Bronchial epithelial cell (primary cell): Measurements from ENCODE around the gene SHISA9. TPM values are rescaled to one million over a fixed set of nuclear protein-coding genes. Genes with fewer than 3 reads are reported as not detected.

Experiments used
- DNase-seq: peaks from one replicate; pipeline ENCODE4 v3.0.0-alpha.2; 2010; ENCODE audit warnings: low read depth
- FAIRE-seq: peaks from 2 replicates; lab custom pipeline; 2011; peaks lifted over from hg19 to GRCh38; lab: Jason Lieb, UNC
- H3K27me3 ChIP-seq: 2 replicates; pipeline ENCODE4 v1.5.1; 2011; ENCODE audit warnings: low read length; ENCODE audit not compliant: control insufficient read depth, insufficient read depth
- H3K36me3 ChIP-seq: 2 replicates; pipeline ENCODE4 v1.5.1; 2011; ENCODE audit warnings: low read length; ENCODE audit not compliant: control insufficient read depth, insufficient read depth
- H3K4me3 ChIP-seq: 2 replicates; pipeline ENCODE4 v1.5.1; 2011; ENCODE audit warnings: mild to moderate bottlenecking, low read depth, low read length, control low read depth
- total RNA-seq: library from RNA; depleted of rRNA; stranded (reverse); fragments of >200 nt; gene quantifications from 2 replicates; pipeline ENCODE4 v1.2.1, GENCODE V29; 2014
- TF ChIP-seq, protein P1 (sequence below): IDR thresholded peaks from 2 replicates; pipeline ENCODE4 v1.5.1; 2011; ENCODE audit warnings: mild to moderate bottlenecking, moderate library complexity, low read length, control low read depth, inconsistent platforms; ENCODE audit not compliant: insufficient read depth, severe bottlenecking

SHISA9 gene
- total RNA-seq, 1 donor from 2014 or later = under 0.01 TPM

GRCh38 chr16:13154799-13155198 lies 253.4 kb downstream of the SHISA9 start:
- no peaks in the 10 kb centered on the region for H3K27me3 ChIP-seq
- no peak for FAIRE-seq
- H3K36me3 ChIP-seq = no peaks in the 10 kb centered on the region
- no peak overlapping the region for H3K4me3 ChIP-seq
- DNase-seq = no peak
- TF ChIP-seq, protein P1, sequence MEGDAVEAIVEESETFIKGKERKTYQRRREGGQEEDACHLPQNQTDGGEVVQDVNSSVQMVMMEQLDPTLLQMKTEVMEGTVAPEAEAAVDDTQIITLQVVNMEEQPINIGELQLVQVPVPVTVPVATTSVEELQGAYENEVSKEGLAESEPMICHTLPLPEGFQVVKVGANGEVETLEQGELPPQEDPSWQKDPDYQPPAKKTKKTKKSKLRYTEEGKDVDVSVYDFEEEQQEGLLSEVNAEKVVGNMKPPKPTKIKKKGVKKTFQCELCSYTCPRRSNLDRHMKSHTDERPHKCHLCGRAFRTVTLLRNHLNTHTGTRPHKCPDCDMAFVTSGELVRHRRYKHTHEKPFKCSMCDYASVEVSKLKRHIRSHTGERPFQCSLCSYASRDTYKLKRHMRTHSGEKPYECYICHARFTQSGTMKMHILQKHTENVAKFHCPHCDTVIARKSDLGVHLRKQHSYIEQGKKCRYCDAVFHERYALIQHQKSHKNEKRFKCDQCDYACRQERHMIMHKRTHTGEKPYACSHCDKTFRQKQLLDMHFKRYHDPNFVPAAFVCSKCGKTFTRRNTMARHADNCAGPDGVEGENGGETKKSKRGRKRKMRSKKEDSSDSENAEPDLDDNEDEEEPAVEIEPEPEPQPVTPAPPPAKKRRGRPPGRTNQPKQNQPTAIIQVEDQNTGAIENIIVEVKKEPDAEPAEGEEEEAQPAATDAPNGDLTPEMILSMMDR = no peak

DNA sequence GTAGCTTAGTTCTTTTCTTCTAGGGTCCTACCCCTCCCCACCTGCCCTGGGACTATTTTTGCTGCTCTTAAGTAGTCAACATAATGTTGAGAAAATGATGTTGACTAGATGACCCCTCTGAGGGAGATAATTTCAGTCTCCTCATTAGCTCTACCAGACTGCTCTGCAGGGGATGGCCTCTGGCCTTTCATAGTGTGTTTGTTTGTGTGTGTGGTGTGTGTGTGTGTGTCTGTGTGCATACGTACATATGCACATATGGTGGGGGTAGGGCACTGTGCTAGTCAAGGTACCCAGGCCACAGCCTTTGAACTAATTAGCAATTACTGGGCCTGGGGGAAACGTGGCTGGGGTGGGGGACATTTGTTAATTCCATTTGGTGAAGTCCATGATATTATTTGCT lies 254.0 kb downstream of the SHISA9 start:
- TF ChIP-seq, protein P1 = no peak
- H3K36me3 ChIP-seq = no peaks in the 10 kb centered on the region
- FAIRE-seq (no peak), DNase-seq (no peak)
- no peak overlapping the region for H3K4me3 ChIP-seq
- no peaks in the 10 kb centered on the region for H3K27me3 ChIP-seq

GRCh38 chr16:13155780-13156179 lies 254.4 kb downstream of the SHISA9 start:
- DNase-seq (no peak), FAIRE-seq (no peak)
- Histone ChIP-seq H3K4me3 (no peak overlapping the region), H3K36me3 (no peaks in the 10 kb centered on the region), H3K27me3 (no peaks in the 10 kb centered on the region)
- TF ChIP-seq, protein P1 = no peak

DNA sequence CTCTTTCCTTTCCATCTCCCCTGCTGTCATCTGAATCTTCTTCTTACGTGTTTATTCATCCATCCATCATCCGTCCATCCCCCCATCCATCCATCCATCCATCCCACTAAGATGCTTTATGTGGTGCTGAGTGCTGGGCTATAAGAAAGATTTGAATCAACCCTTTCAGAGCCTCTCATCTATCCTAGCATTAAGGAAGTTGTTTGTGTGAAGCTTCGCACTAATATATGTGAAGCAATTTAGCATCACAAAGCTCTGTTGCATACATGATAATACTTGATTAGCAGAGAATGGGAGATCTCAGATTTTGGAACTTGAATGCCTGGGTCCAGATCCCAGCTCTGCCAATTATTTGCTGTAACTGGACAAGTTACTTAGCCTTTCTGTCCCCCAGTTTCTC lies 255.7 kb downstream of the SHISA9 start:
- Histone ChIP-seq H3K36me3 (no peaks in the 10 kb centered on the region), H3K27me3 (no peaks in the 10 kb centered on the region), H3K4me3 (no peak overlapping the region)
- TF ChIP-seq, protein P1 = no peak
- no peak for FAIRE-seq
- no peak for DNase-seq

GRCh38 chr16:13158427-13158826 lies 257.0 kb downstream of the SHISA9 start:
- DNase-seq = no peak
- FAIRE-seq = no peak
- TF ChIP-seq, protein P1 = no peak
- Histone ChIP-seq H3K27me3 (no peaks in the 10 kb centered on the region), H3K36me3 (no peaks in the 10 kb centered on the region), H3K4me3 (no peak overlapping the region)

- Histone ChIP-seq H3K36me3 (no peaks in the 10 kb centered on the region), H3K4me3 (no peak overlapping the region), H3K27me3 (no peaks in the 10 kb centered on the region)
- TF ChIP-seq, protein P1 = no peak
- no peak for DNase-seq
- no peak for FAIRE-seq
Measured at GRCh38 chr16:13165024-13165423, 263.6 kb downstream of the SHISA9 start.
